Erythroblast (primary cell): ENCODE measurements around the gene CCDC77.

Experiments
- GATA1 ChIP-seq: IDR thresholded peaks from 2 replicates; pipeline ENCODE4 v1.6.1; 2011; ENCODE audit warnings: low read depth, mild to moderate bottlenecking, control low read depth, low read length, moderate library complexity
- POLR2A ChIP-seq: IDR thresholded peaks from 2 replicates; pipeline ENCODE4 v1.6.1; 2011; ENCODE audit warnings: mild to moderate bottlenecking, low read length

GRCh38 chr12:414859-415258 lies 13.4 kb downstream of the CCDC77 start:
- TF ChIP-seq POLR2A (no peak), GATA1 (no peak)
